HG03469 (cell line): ENCODE results near the gene PCED1B.
"Not testable (repeated sequence)": the region's sequence is repeated elsewhere in the genome, so short reads cannot be mapped to it uniquely, and the experiment has no call there.

Experiments
- ATAC-seq: cut with Tn5 transposase; IDR thresholded peaks from one replicate; pipeline ENCODE4 v1.9.1; 2021; ENCODE audit warnings: mild to moderate bottlenecking, moderate library complexity, moderate number of reproducible peaks; ENCODE audit not compliant: unreplicated experiment

The PCED1B gene

GRCh38 chr12:47160316-47161244, 81.2 kb downstream of the PCED1B start:
- ATAC-seq, result no peak

- ATAC-seq, result no peak
Measured at GRCh38 chr12:47164116-47164515, 84.7 kb downstream of the PCED1B start.

- no peak for ATAC-seq
Measured at GRCh38 chr12:47164724-47165439, 85.5 kb downstream of the PCED1B start.

GRCh38 chr12:47165934-47166333, 86.5 kb downstream of the PCED1B start:
- ATAC-seq, result no peak

GRCh38 chr12:47166365-47166764, 86.9 kb downstream of the PCED1B start:
- ATAC-seq, result no peak

- ATAC-seq, result not testable (repeated sequence)
Measured at GRCh38 chr12:47170281-47170680, 90.9 kb downstream of the PCED1B start.

DNA sequence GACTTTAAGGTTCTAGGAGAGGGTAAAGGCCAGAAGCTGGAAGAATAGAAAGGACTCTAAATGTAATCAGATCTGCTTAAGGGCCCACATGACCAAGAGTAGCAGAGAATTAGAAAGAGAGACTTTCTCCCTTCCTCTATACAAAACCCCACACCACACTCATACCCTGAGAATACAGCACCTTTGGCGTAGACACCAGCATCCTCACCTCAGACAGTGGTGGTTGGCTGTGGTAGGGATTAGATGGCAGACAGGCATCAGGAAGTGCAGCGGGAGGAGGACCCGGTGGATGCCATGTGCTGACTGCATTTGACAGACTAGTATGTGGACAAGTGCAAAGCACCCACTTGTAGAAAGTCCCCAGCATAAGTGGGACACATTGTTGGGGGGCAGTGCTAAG, 98.6 kb downstream of the PCED1B start:
- no peak for ATAC-seq

GRCh38 chr12:47182164-47182938, 102.9 kb downstream of the PCED1B start:
- not testable (repeated sequence) for ATAC-seq

DNA sequence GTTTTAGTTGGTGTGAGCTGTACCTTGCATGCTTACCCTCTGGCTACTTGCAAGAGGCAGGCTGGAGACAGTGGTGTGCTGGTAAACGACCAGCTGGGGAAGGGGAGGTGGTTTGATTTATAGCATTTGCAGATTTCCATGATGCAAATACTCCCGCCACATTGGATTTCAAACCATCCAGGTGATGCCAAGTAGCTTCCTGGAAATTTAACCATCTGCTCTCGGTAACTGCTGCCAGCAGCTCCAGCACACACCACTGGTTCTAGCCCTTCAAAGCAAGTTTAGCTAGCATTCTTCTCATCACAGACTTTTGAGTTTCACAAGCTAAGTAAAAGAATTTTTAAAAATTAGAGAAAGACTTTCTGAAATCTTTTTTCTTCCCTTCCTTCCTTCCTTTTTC, 104.8 kb downstream of the PCED1B start:
- ATAC-seq, result no peak

DNA sequence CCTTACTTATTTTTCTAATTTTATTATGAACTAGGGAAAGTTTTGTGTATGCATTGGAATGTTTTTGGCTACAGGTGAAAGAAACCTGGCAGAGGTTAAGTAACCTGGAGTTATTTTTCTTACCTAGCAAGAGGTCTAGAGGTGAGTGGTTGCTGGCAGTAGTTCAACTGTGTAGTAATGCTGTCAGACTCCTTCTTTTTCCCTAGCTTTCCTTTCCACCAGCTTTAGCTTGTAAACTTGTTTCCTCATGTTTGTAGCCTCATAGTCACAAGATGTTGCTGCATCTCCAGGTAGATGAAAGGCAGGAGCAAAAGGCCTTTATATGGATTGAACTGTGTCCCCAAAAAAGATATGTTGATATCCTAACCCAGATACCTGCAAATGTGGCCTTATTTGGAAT, 105.4 kb downstream of the PCED1B start:
- no peak for ATAC-seq

GRCh38 chr12:47186246-47186645, 106.8 kb downstream of the PCED1B start:
- ATAC-seq, result no peak

- no peak for ATAC-seq
Measured at GRCh38 chr12:47188576-47189441, 109.4 kb downstream of the PCED1B start.

DNA sequence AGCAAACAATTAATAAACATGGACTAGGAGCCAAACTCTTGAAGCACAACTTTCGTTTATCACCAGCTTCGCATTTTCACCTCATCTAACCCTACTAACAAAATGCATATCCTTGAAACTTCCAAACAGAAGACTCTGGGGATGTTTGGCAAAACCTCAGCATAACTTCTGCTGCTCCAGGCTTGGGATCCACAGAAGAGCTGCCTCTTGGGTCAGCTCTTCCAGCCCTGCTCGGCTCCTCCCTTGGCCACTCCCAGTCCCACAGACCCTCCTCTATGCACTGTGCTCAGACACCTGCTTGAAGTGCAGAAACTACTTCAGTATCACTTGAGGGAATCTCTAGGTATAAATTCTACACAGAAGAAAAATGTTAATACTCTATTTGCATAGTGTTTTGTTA, 110.3 kb downstream of the PCED1B start:
- no peak for ATAC-seq

GRCh38 chr12:47190271-47190750, 110.9 kb downstream of the PCED1B start:
- no peak for ATAC-seq

DNA sequence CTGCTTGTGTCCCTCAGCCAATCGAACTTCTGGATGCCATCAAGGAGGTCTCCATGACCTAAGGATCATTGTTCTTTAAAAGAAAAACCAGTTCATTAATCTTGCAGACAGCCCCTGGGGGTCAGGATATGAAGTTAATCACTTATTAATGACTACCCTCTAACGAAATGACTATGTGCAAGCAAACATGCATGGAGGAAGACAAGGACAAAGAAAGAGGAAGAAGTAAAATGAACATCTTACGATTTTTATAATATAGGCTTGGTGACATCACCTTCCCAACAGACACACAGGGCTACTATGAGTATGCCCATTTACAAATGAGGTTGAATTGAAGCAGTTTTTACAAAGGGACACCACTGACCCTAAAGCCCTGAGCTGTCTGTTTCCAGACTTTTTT, 111.5 kb downstream of the PCED1B start:
- ATAC-seq, result no peak

DNA sequence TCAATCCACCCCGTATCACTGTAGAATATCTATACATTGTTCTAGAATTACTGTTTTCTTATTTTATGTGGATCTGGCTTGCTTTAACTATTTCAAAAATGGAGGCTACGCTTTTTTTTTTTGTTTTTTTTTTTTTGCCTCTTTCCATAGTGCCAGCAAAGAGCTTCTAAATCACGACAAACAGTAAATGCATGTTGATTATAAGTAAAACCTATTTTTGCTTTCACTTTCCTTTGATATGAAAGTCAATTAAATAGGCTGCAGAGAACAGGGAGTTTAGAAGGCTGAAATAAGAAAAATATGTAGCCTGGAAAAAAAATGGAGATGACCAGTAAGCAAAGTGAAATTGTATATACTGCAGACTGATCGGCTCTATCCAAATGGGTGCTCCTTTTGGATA, 112.6 kb downstream of the PCED1B start:
- no peak for ATAC-seq

DNA sequence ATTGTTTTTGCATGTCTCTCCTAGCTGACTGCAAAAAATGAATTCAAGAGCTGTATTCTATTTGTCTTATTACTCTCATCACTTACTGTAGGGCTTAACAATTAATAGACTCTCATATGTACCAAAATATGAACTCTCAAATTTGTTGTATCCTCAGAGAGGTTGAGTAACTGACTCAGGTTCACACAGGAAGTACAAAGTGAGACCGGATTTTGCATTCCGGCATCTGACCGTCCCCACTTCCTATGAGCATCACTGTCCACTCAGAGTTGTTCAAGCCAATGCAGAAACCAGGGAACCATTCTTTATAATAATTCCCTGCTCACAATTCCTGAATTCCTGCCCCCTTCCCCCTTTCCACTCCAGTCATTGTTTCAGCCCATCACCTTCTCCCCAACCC, 113.6 kb downstream of the PCED1B start:
- ATAC-seq, result no peak

DNA sequence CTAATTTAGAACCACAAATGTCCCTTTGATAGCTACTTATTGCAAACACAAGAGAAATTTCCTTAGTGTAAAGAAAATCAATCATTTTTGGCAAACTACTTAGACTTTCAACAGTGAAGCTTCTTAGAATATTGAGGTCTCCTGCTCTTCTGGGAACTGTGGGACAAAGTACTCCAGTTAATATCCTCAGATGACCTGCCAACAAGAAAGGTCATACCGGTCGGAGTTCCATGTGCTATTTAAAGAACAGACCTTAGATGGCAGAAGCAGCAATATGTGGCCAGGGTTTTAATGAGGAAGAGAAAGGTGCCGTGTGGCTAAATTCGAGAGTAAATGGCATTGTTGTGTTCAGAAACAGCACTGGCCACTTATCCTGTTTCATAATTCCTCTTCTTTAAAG, 115.1 kb downstream of the PCED1B start:
- ATAC-seq, result no peak

GRCh38 chr12:47200446-47200845, 121.0 kb downstream of the PCED1B start:
- no peak for ATAC-seq

DNA sequence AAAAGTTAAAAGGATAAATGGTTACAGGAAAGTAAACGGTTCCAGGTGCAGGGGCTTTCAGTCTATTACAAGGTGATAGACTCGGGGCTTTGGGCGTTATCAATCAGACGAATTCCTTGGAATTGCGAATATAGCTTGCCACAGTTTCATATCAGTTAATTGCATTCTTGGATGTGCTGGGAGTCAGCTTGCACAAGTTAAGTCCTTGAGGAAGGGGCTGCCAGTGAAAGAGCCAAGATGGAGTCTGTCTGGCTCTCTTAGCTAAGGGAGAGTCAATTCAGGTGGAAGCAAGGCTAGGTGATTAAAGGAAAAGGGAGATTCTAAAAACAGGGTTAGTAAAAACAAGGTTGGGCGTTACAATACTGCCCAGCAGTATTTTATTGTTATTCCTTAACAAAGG, 121.8 kb downstream of the PCED1B start:
- ATAC-seq, result not testable (repeated sequence)
